ENCODE data around the gene FKBP1A.

FKBP1A gene

GRCh38 chr20:1440024-1440423 lies 47.2 kb upstream of the FKBP1A start:
- H3K27me3 ChIP-seq (ENCODE audit: insufficient read depth, poor library complexity, severe bottlenecking), result no peaks in the 10 kb centered on the region
- no peak overlapping the region for H3K4me3 ChIP-seq (replicated peaks; ENCODE audit: insufficient read depth, low read length)
- no peak for TF ChIP-seq GABPA (IDR thresholded peaks at IDR 0.05; ENCODE audit: low read depth)
- TF ChIP-seq CTCF (IDR thresholded peaks at IDR 0.05; ENCODE audit: insufficient read depth, low read length), result peak; percentile 40
- peak in 1 of 2 experiments; percentile 30 for DNase-seq (ENCODE audit: low read depth in 1 of 2, low spot score in 1 of 2)
- H3K27ac ChIP-seq (replicated peaks), result no peak overlapping the region

- TF ChIP-seq GABPA (IDR thresholded peaks at IDR 0.05; ENCODE audit: low read depth), result no peak
- no peak for TF ChIP-seq POLR2AphosphoS5 (IDR thresholded peaks at IDR 0.05; ENCODE audit: low read depth)
- TF ChIP-seq CTCF (IDR thresholded peaks at IDR 0.05; ENCODE audit: insufficient read depth, low read length), result no peak
- TF ChIP-seq SPI1 (IDR thresholded peaks at IDR 0.05; ENCODE audit: borderline replicate concordance, low read depth), result no peak
- TF ChIP-seq REST (IDR thresholded peaks at IDR 0.05; ENCODE audit: insufficient replicate concordance, low read depth), result no peak
- Histone ChIP-seq H3K27me3 (ENCODE audit: insufficient read depth, poor library complexity, severe bottlenecking) (no peaks in the 10 kb centered on the region), H3K27ac (replicated peaks) (no peak overlapping the region), H3K4me3 (replicated peaks; ENCODE audit: insufficient read depth, low read length) (no peak overlapping the region)
- no peak for DNase-seq (ENCODE audit: low read depth in 1 of 2, low spot score in 1 of 2)
Observed at GRCh38 chr20:1438361-1438760, 45.5 kb upstream of the FKBP1A start.

GRCh38 chr20:1437235-1437904 lies 44.5 kb upstream of the FKBP1A start:
- TF ChIP-seq CTCF (IDR thresholded peaks at IDR 0.05; ENCODE audit: insufficient read depth, low read length) (peak; percentile 86), SPI1 (IDR thresholded peaks at IDR 0.05; ENCODE audit: borderline replicate concordance, low read depth) (no peak), REST (IDR thresholded peaks at IDR 0.05; ENCODE audit: insufficient replicate concordance, low read depth) (no peak), POLR2AphosphoS5 (IDR thresholded peaks at IDR 0.05; ENCODE audit: low read depth) (no peak)
- H3K4me3 ChIP-seq (replicated peaks; ENCODE audit: insufficient read depth, low read length), result no peak overlapping the region
- H3K27ac ChIP-seq (replicated peaks), result no peak overlapping the region
- no peaks in the 10 kb centered on the region for H3K27me3 ChIP-seq (ENCODE audit: insufficient read depth, poor library complexity, severe bottlenecking)
- peak; percentile 34 to 82 for DNase-seq (ENCODE audit: low read depth in 1 of 2, low spot score in 1 of 2)

GRCh38 chr20:1436263-1436662 lies 43.4 kb upstream of the FKBP1A start:
- Histone ChIP-seq H3K27me3 (ENCODE audit: insufficient read depth, poor library complexity, severe bottlenecking) (no peaks in the 10 kb centered on the region), H3K27ac (replicated peaks) (no peak overlapping the region), H3K4me3 (replicated peaks; ENCODE audit: insufficient read depth, low read length) (no peak overlapping the region)
- DNase-seq (ENCODE audit: low read depth in 1 of 2, low spot score in 1 of 2), result no peak
- TF ChIP-seq POLR2AphosphoS5 (IDR thresholded peaks at IDR 0.05; ENCODE audit: low read depth) (no peak), SPI1 (IDR thresholded peaks at IDR 0.05; ENCODE audit: borderline replicate concordance, low read depth) (no peak), CTCF (IDR thresholded peaks at IDR 0.05; ENCODE audit: insufficient read depth, low read length) (no peak), GABPA (IDR thresholded peaks at IDR 0.05; ENCODE audit: low read depth) (no peak), REST (IDR thresholded peaks at IDR 0.05; ENCODE audit: insufficient replicate concordance, low read depth) (no peak)
